H9 (cell line): ENCODE data around the gene ZNF385B. TPM values are rescaled to one million over a fixed set of nuclear protein-coding genes. Genes with fewer than 3 reads are reported as not detected.

ENCODE experiments used
- DNase-seq: peaks from one replicate; pipeline ENCODE4 v3.0.0-alpha.2; 2017
- H2AFZ ChIP-seq: one replicate; pipeline ENCODE4 v1.6.1; 2013; ENCODE audit warnings: mild to moderate bottlenecking, low read length, control low read depth, moderate library complexity
- H2AK5ac ChIP-seq: 2 replicates; pipeline ENCODE4 v1.6.1; 2013; ENCODE audit warnings: low read length, control low read depth, mixed read lengths; ENCODE audit not compliant: insufficient read length
- H2BK120ac ChIP-seq: one replicate; pipeline ENCODE4 v1.6.1; 2013; ENCODE audit warnings: low read depth, mild to moderate bottlenecking, low read length, control low read depth, inconsistent platforms; ENCODE audit not compliant: poor library complexity, severe bottlenecking
- H2BK12ac ChIP-seq: 2 replicates; pipeline ENCODE4 v1.6.1; 2013; ENCODE audit warnings: low read length, control low read depth, mixed read lengths, low read depth; ENCODE audit not compliant: insufficient read length
- H2BK15ac ChIP-seq: 2 replicates; pipeline ENCODE4 v1.6.1; 2013; ENCODE audit warnings: low read depth, low read length, control low read depth
- H2BK20ac ChIP-seq: one replicate; pipeline ENCODE4 v1.6.1; 2013; ENCODE audit warnings: low read depth, mild to moderate bottlenecking, low read length, control low read depth, inconsistent platforms; ENCODE audit not compliant: poor library complexity, severe bottlenecking
- H2BK5ac ChIP-seq: 2 replicates; pipeline ENCODE4 v1.6.1; 2013; ENCODE audit warnings: low read length, control low read depth, mixed read lengths; ENCODE audit not compliant: insufficient read length
- H3K14ac ChIP-seq: 2 replicates; pipeline ENCODE4 v1.6.1; 2013; ENCODE audit warnings: low read length, control low read depth; ENCODE audit not compliant: insufficient read depth
- H3K18ac ChIP-seq: 2 replicates; pipeline ENCODE4 v1.6.1; 2013; ENCODE audit warnings: low read depth, mild to moderate bottlenecking, mixed read lengths, low read length, control low read depth; ENCODE audit not compliant: insufficient read length
- H3K23ac ChIP-seq: 2 replicates; pipeline ENCODE4 v1.6.1; 2013; ENCODE audit warnings: low read length, control low read depth, mixed read lengths, low read depth; ENCODE audit not compliant: insufficient read length
- H3K23me2 ChIP-seq: 2 replicates; pipeline ENCODE4 v1.6.1; 2013; ENCODE audit warnings: low read depth, mild to moderate bottlenecking, mixed read lengths, low read length, control low read depth; ENCODE audit not compliant: insufficient read length, poor library complexity, severe bottlenecking
- H3K27ac ChIP-seq: 2 replicates; pipeline ENCODE4 v1.5.1; 2013; ENCODE audit warnings: low read length, control low read depth, mixed read lengths, low read depth; ENCODE audit not compliant: insufficient read length
- H3K27me3 ChIP-seq: 2 replicates; pipeline ENCODE4 v1.6.1; 2013; ENCODE audit warnings: low read length, control low read depth, inconsistent platforms; ENCODE audit not compliant: insufficient read depth
- H3K4ac ChIP-seq: 2 replicates; pipeline ENCODE4 v1.6.1; 2013; ENCODE audit warnings: low read depth, mild to moderate bottlenecking, control low read depth, inconsistent platforms, low read length, moderate library complexity
- H3K4me1 ChIP-seq: 2 replicates; pipeline ENCODE4 v1.6.1; 2013; ENCODE audit warnings: low read length, control low read depth, inconsistent platforms; ENCODE audit not compliant: insufficient read depth
- H3K4me2 ChIP-seq: 2 replicates; pipeline ENCODE4 v1.6.1; 2013; ENCODE audit warnings: low read length, control low read depth, mixed read lengths; ENCODE audit not compliant: insufficient read length, insufficient read depth
- H3K56ac ChIP-seq: 2 replicates; pipeline ENCODE4 v1.6.1; 2013; ENCODE audit warnings: low read depth, mild to moderate bottlenecking, mixed read lengths, low read length, control low read depth; ENCODE audit not compliant: insufficient read length
- H3K79me1 ChIP-seq: 2 replicates; pipeline ENCODE4 v1.6.1; 2013; ENCODE audit warnings: low read depth, mild to moderate bottlenecking, moderate library complexity, low read length, control low read depth, inconsistent platforms; ENCODE audit not compliant: insufficient read depth, poor library complexity, severe bottlenecking
- H3K79me2 ChIP-seq: 2 replicates; pipeline ENCODE4 v1.6.1; 2013; ENCODE audit warnings: low read length, control low read depth, inconsistent platforms; ENCODE audit not compliant: insufficient read depth
- H3K9ac ChIP-seq: 2 replicates; pipeline ENCODE4 v1.6.1; 2013; ENCODE audit warnings: low read length, control low read depth, mixed read lengths; ENCODE audit not compliant: insufficient read length; ENCODE audit errors: extremely low read depth
- H3K9me3 ChIP-seq: one replicate; pipeline ENCODE4 v1.6.1; 2013; ENCODE audit warnings: low read depth, low read length, inconsistent platforms; ENCODE audit not compliant: control insufficient read depth
- H3T11ph ChIP-seq: one replicate; pipeline ENCODE4 v1.6.1; 2013; ENCODE audit warnings: mild to moderate bottlenecking, low read length, control low read depth, inconsistent platforms
- H4K20me1 ChIP-seq: one replicate; pipeline ENCODE4 v1.6.1; 2013; ENCODE audit not compliant: control insufficient read depth, insufficient read length, insufficient read depth
- H4K5ac ChIP-seq: 2 replicates; pipeline ENCODE4 v1.6.1; 2013; ENCODE audit warnings: low read depth, mild to moderate bottlenecking, mixed read lengths, low read length, control low read depth; ENCODE audit not compliant: insufficient read length
- H4K8ac ChIP-seq: replicated peaks from 2 replicates; pipeline ENCODE4 v1.6.1; 2013; ENCODE audit warnings: low read length, control low read depth, mixed read lengths, low read depth; ENCODE audit not compliant: insufficient read length
- H4K91ac ChIP-seq: 2 replicates; pipeline ENCODE4 v1.6.1; 2013; ENCODE audit warnings: low read depth, mild to moderate bottlenecking, moderate library complexity, mixed read lengths, low read length, control low read depth; ENCODE audit not compliant: insufficient read length
- H3K27ac Mint-ChIP-seq, 3 experiments: 2 replicates in 2 of 3; 3 replicates in 1 of 3; pipeline ENCODE4 v1.8.0; 2020 to 2021; ENCODE audit warnings: mixed read lengths in 3 of 3, mild to moderate bottlenecking in 1 of 3, moderate library complexity in 1 of 3
- H3K27me3 Mint-ChIP-seq: 2 replicates; pipeline ENCODE4 v1.8.0; 2021; ENCODE audit warnings: low read depth, mild to moderate bottlenecking, moderate library complexity, mixed read lengths
- H3K36me3 Mint-ChIP-seq, 3 experiments: 2 replicates in 2 of 3; 3 replicates in 1 of 3; pipeline ENCODE4 v1.8.0; 2020 to 2021; ENCODE audit warnings: low read depth in 3 of 3, mixed read lengths in 3 of 3; ENCODE audit not compliant: insufficient read depth in 1 of 3
- H3K4me1 Mint-ChIP-seq, 2 experiments: 2 replicates each; pipeline ENCODE4 v1.8.0; 2020; ENCODE audit warnings: mixed read lengths in 2 of 2
- H3K4me3 Mint-ChIP-seq, 2 experiments: 2 replicates in 1 of 2; 3 replicates in 1 of 2; pipeline ENCODE4 v1.8.0; 2020 to 2021; ENCODE audit warnings: mild to moderate bottlenecking in 2 of 2, mixed read lengths in 2 of 2, moderate library complexity in 1 of 2
- H3K9me3 Mint-ChIP-seq, 2 experiments: 2 replicates in 1 of 2; 3 replicates in 1 of 2; pipeline ENCODE4 v1.8.0; 2020; ENCODE audit warnings: mild to moderate bottlenecking in 2 of 2, mixed read lengths in 2 of 2, moderate library complexity in 1 of 2
- WGBS: extraction: QIAGEN DNeasy Blood & Tissue Kit; methylation state at CpG from one replicate; pipeline ENCODE4 v1.1.7; 2013; ENCODE audit warnings: missing lambda C conversion rate, low lambda C conversion rate, mixed read lengths; ENCODE audit not compliant: insufficient read length; ENCODE audit errors: extremely low coverage; 5-methylcytosine and 5-hydroxymethylcytosine counted together
- total RNA-seq: library from RNA; stranded (reverse); gene quantifications from 2 replicates; pipeline ENCODE4 v1.2.1, GENCODE V29; 2021
- TF ChIP-seq, protein P1 (sequence below): fragments of 200-600 bp; sonication (generic); conservative IDR thresholded peaks from 3 replicates; pipeline ENCODE4 v1.8.0; 2021; ENCODE audit warnings: antibody characterized with exemption, mild to moderate bottlenecking

Gene ZNF385B
- total RNA-seq, 1 experiment from 2014 or later: 2.1 TPM

DNA sequence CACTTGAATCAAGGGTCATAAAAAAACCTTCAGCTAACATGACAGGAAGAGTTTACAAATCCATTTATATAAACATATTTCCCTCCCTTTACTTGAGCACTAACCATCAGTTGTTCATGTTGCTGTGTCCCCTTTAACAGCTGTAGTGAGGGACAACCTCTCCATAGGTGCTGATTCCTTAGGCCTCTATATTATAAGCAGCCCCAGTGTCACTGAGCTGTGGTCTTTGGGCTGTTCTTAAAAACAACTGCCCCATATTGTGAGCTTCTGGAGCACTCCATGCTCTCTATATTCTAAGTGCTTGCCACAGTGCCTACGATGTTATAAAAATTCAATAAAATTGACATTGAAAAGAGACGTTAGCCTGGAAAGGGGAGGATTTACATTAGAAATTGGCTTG lies 175.3 kb downstream of the ZNF385B start:
- Histone ChIP-seq H2BK12ac (no peak overlapping the region), H3K9ac (no peak overlapping the region), H3K79me2 (no peaks in the 10 kb centered on the region), H3K9me3 (no peaks in the 10 kb centered on the region), H4K8ac (no peak overlapping the region), H3K27ac (no peak overlapping the region), H3K23me2 (no peaks in the 10 kb centered on the region), H3K4me1 (no peaks in the 10 kb centered on the region), H4K91ac (no peak overlapping the region), H3K27me3 (no peaks in the 10 kb centered on the region), H2AK5ac (no peak overlapping the region), H3K4ac (no peak overlapping the region), H3K14ac (no peak overlapping the region), H2BK5ac (no peak overlapping the region), H3K79me1 (no peaks in the 10 kb centered on the region), H4K20me1 (no peaks in the 10 kb centered on the region), H3K4me2 (no peak overlapping the region), H2BK15ac (no peak overlapping the region), H2AFZ (no peak overlapping the region), H4K5ac (no peak overlapping the region), H3K23ac (no peak overlapping the region), H3K18ac (no peak overlapping the region), H2BK20ac (no peak overlapping the region), H2BK120ac (no peak overlapping the region), H3T11ph (no peak overlapping the region), H3K56ac (no peak overlapping the region)
- TF ChIP-seq, protein P1, sequence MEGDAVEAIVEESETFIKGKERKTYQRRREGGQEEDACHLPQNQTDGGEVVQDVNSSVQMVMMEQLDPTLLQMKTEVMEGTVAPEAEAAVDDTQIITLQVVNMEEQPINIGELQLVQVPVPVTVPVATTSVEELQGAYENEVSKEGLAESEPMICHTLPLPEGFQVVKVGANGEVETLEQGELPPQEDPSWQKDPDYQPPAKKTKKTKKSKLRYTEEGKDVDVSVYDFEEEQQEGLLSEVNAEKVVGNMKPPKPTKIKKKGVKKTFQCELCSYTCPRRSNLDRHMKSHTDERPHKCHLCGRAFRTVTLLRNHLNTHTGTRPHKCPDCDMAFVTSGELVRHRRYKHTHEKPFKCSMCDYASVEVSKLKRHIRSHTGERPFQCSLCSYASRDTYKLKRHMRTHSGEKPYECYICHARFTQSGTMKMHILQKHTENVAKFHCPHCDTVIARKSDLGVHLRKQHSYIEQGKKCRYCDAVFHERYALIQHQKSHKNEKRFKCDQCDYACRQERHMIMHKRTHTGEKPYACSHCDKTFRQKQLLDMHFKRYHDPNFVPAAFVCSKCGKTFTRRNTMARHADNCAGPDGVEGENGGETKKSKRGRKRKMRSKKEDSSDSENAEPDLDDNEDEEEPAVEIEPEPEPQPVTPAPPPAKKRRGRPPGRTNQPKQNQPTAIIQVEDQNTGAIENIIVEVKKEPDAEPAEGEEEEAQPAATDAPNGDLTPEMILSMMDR: no peak
- Mint-ChIP-seq H3K36me3 (peaks cover 0 to 4% (median 2%) of the 10 kb centered on the region in 3 experiments; a peak in 2 of 7 replicates), H3K9me3 (peaks cover 3 to 6% of the 10 kb centered on the region in 2 experiments; a peak in 3 of 5 replicates), H3K4me1 (no peaks in the 10 kb centered on the region), H3K4me3 (no peak overlapping the region), H3K27me3 (no peaks in the 10 kb centered on the region), H3K27ac (peak overlapping the region in 1 of 3 experiments; percentile 26; a peak in 1 of 7 replicates)
- no CpG with 5 or more reads among the region's 2 CpGs for WGBS
- no peak for DNase-seq
